PFSK-1 (cell line): ENCODE measurements around the gene EEF1E1.

Experiments
- POLR2AphosphoS5 ChIP-seq: IDR thresholded peaks from 2 replicates; pipeline ENCODE4 v1.6.1; 2012; ENCODE audit warnings: low read depth, mild to moderate bottlenecking, control low read depth, low read length, moderate library complexity
- SIN3A ChIP-seq: IDR thresholded peaks from 2 replicates; pipeline ENCODE4 v1.6.1; 2012; ENCODE audit warnings: mild to moderate bottlenecking, low read length, moderate library complexity, borderline replicate concordance; ENCODE audit not compliant: insufficient read depth
- TAF1 ChIP-seq: IDR thresholded peaks from 2 replicates; pipeline ENCODE4 v1.6.1; 2012; ENCODE audit warnings: low read length, control low read depth, borderline replicate concordance; ENCODE audit not compliant: insufficient read depth

DNA sequence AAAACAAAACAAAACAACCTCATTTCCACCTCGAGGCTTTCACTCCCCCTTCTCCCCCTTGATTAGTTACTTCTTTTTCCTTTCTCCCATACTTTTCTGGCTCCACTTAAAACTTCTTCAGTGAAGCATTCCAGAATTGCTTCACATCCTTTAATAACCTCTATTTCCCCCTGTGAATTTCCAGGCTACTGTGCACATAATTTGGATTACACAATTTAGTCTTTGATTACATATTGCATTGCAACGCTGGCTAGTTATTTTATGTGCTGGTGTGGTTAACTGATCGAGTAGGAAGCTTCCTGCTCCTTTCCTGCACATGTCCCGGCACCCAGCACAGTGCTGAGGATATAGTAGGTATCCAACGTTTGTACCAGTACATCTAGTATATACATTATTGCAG is 28.1 kb upstream of the EEF1E1 start:
- TF ChIP-seq TAF1 = no peak
- no peak for TF ChIP-seq POLR2AphosphoS5
- no peak for TF ChIP-seq SIN3A
